Measurements from ENCODE around the gene LYST. TPM values are rescaled to one million over a fixed set of nuclear protein-coding genes. Genes with fewer than 3 reads are reported as not detected.
A peak's percentile ranks its signal among the peaks of the same experiment; 100 is the strongest.

The LYST gene
- polyA plus RNA-seq, 4 donors = 2.9 to 6.6 (median 5.0) TPM

- 88 to 97% (median 94%) methylated on average over 3 of the region's 3 CpGs for WGBS, 3 donors
- no peak overlapping the region for H3K4me3 ChIP-seq (ENCODE audit: low read depth in 1 of 3, low read length in 3 of 3)
- peaks cover 0 to 21% of the 10 kb centered on the region in 2 donors for H3K9me3 ChIP-seq (ENCODE audit: control insufficient read depth in 2 of 2, insufficient read depth in 1 of 2, low read depth in 1 of 2, low read length in 1 of 2)
- DNase-seq (no peak), FAIRE-seq (no peak)
- H3K4me1 ChIP-seq (ENCODE audit: control insufficient read depth in 3 of 3, insufficient read depth in 2 of 3, low read depth in 1 of 3, low read length in 2 of 3) = no peaks in the 10 kb centered on the region
- no peaks in the 10 kb centered on the region for H3K27me3 ChIP-seq (ENCODE audit: control insufficient read depth in 3 of 3, insufficient read depth in 3 of 3, low read length in 3 of 3)
- H3K27ac ChIP-seq (ENCODE audit: low read depth in 1 of 3, low read length in 2 of 3) = no peak overlapping the region
- H3K36me3 ChIP-seq (ENCODE audit: control insufficient read depth in 3 of 3, insufficient read depth in 2 of 3, low read depth in 1 of 3, low read length in 3 of 3) = peaks cover 4 to 9% (median 9%) of the 10 kb centered on the region in 3 donors
Measured at GRCh38 chr1:235669277-235669676, 197.4 kb downstream of the LYST start.

GRCh38 chr1:235663628-235664027, 203.1 kb downstream of the LYST start:
- Histone ChIP-seq H3K36me3 (ENCODE audit: control insufficient read depth in 3 of 3, insufficient read depth in 2 of 3, low read depth in 1 of 3, low read length in 3 of 3) (peaks cover 0 to 7% (median 3%) of the 10 kb centered on the region in 3 donors), H3K27me3 (ENCODE audit: control insufficient read depth in 3 of 3, insufficient read depth in 3 of 3, low read length in 3 of 3) (no peaks in the 10 kb centered on the region), H3K27ac (ENCODE audit: low read depth in 1 of 3, low read length in 2 of 3) (no peak overlapping the region), H3K4me3 (ENCODE audit: low read depth in 1 of 3, low read length in 3 of 3) (no peak overlapping the region), H3K9me3 (ENCODE audit: control insufficient read depth in 2 of 2, insufficient read depth in 1 of 2, low read depth in 1 of 2, low read length in 1 of 2) (no peaks in the 10 kb centered on the region), H3K4me1 (ENCODE audit: control insufficient read depth in 3 of 3, insufficient read depth in 2 of 3, low read depth in 1 of 3, low read length in 2 of 3) (no peaks in the 10 kb centered on the region)
- no peak for FAIRE-seq
- 89 to 92% (median 92%) methylated on average over 4 of the region's 4 CpGs for WGBS, 3 donors
- DNase-seq = no peak

GRCh38 chr1:235661568-235661967, 205.1 kb downstream of the LYST start:
- no peak for DNase-seq
- Histone ChIP-seq H3K4me3 (ENCODE audit: low read depth in 1 of 3, low read length in 3 of 3) (no peak overlapping the region), H3K27ac (ENCODE audit: low read depth in 1 of 3, low read length in 2 of 3) (no peak overlapping the region), H3K27me3 (ENCODE audit: control insufficient read depth in 3 of 3, insufficient read depth in 3 of 3, low read length in 3 of 3) (no peaks in the 10 kb centered on the region), H3K4me1 (ENCODE audit: control insufficient read depth in 3 of 3, insufficient read depth in 2 of 3, low read depth in 1 of 3, low read length in 2 of 3) (peaks cover 0 to 5% (median 0%) of the 10 kb centered on the region in 3 donors), H3K9me3 (ENCODE audit: control insufficient read depth in 2 of 2, insufficient read depth in 1 of 2, low read depth in 1 of 2, low read length in 1 of 2) (no peaks in the 10 kb centered on the region), H3K36me3 (ENCODE audit: control insufficient read depth in 3 of 3, insufficient read depth in 2 of 3, low read depth in 1 of 3, low read length in 3 of 3) (peaks cover 0 to 7% (median 3%) of the 10 kb centered on the region in 3 donors)
- 67 to 86% (median 83%) methylated on average over 2 of the region's 2 CpGs for WGBS, 3 donors
- FAIRE-seq = no peak

GRCh38 chr1:235659186-235659771, 207.4 kb downstream of the LYST start:
- 93 to 95% (median 95%) methylated on average over 14 of the region's 14 CpGs for WGBS, 3 donors
- Histone ChIP-seq H3K27ac (ENCODE audit: low read depth in 1 of 3, low read length in 2 of 3) (no peak overlapping the region), H3K27me3 (ENCODE audit: control insufficient read depth in 3 of 3, insufficient read depth in 3 of 3, low read length in 3 of 3) (no peaks in the 10 kb centered on the region), H3K36me3 (ENCODE audit: control insufficient read depth in 3 of 3, insufficient read depth in 2 of 3, low read depth in 1 of 3, low read length in 3 of 3) (peaks cover 0 to 4% (median 0%) of the 10 kb centered on the region in 3 donors), H3K4me1 (ENCODE audit: control insufficient read depth in 3 of 3, insufficient read depth in 2 of 3, low read depth in 1 of 3, low read length in 2 of 3) (peaks cover 0 to 5% (median 0%) of the 10 kb centered on the region in 3 donors), H3K4me3 (ENCODE audit: low read depth in 1 of 3, low read length in 3 of 3) (no peak overlapping the region), H3K9me3 (ENCODE audit: control insufficient read depth in 2 of 2, insufficient read depth in 1 of 2, low read depth in 1 of 2, low read length in 1 of 2) (no peaks in the 10 kb centered on the region)
- FAIRE-seq (no peak), DNase-seq (no peak)

- H3K27ac ChIP-seq (ENCODE audit: low read depth in 1 of 3, low read length in 2 of 3) = no peak overlapping the region
- H3K36me3 ChIP-seq (ENCODE audit: control insufficient read depth in 3 of 3, insufficient read depth in 2 of 3, low read depth in 1 of 3, low read length in 3 of 3) = peaks cover 0 to 2% (median 0%) of the 10 kb centered on the region in 3 donors
- peaks cover 0 to 5% (median 0%) of the 10 kb centered on the region in 3 donors for H3K4me1 ChIP-seq (ENCODE audit: control insufficient read depth in 3 of 3, insufficient read depth in 2 of 3, low read depth in 1 of 3, low read length in 2 of 3)
- no peak overlapping the region for H3K4me3 ChIP-seq (ENCODE audit: low read depth in 1 of 3, low read length in 3 of 3)
- DNase-seq = peak in 1 of 2 donors; percentile 24
- no peaks in the 10 kb centered on the region for H3K9me3 ChIP-seq (ENCODE audit: control insufficient read depth in 2 of 2, insufficient read depth in 1 of 2, low read depth in 1 of 2, low read length in 1 of 2)
- H3K27me3 ChIP-seq (ENCODE audit: control insufficient read depth in 3 of 3, insufficient read depth in 3 of 3, low read length in 3 of 3) = no peaks in the 10 kb centered on the region
- WGBS, 3 donors = 40 to 57% (median 51%) methylated on average over 5 of the region's 5 CpGs
- FAIRE-seq = no peak
Measured at GRCh38 chr1:235657747-235658526, 208.8 kb downstream of the LYST start.

GRCh38 chr1:235657269-235657668, 209.4 kb downstream of the LYST start:
- Histone ChIP-seq H3K36me3 (ENCODE audit: control insufficient read depth in 3 of 3, insufficient read depth in 2 of 3, low read depth in 1 of 3, low read length in 3 of 3) (no peaks in the 10 kb centered on the region), H3K4me3 (ENCODE audit: low read depth in 1 of 3, low read length in 3 of 3) (no peak overlapping the region), H3K4me1 (ENCODE audit: control insufficient read depth in 3 of 3, insufficient read depth in 2 of 3, low read depth in 1 of 3, low read length in 2 of 3) (peaks cover 0 to 5% (median 0%) of the 10 kb centered on the region in 3 donors), H3K9me3 (ENCODE audit: control insufficient read depth in 2 of 2, insufficient read depth in 1 of 2, low read depth in 1 of 2, low read length in 1 of 2) (no peaks in the 10 kb centered on the region), H3K27ac (ENCODE audit: low read depth in 1 of 3, low read length in 2 of 3) (no peak overlapping the region), H3K27me3 (ENCODE audit: control insufficient read depth in 3 of 3, insufficient read depth in 3 of 3, low read length in 3 of 3) (peaks cover 0 to 3% (median 2%) of the 10 kb centered on the region in 3 donors)
- 60 to 81% (median 79%) methylated on average over 5 of the region's 5 CpGs for WGBS, 3 donors
- no peak for FAIRE-seq
- no peak for DNase-seq

- H3K4me1 ChIP-seq (ENCODE audit: control insufficient read depth in 3 of 3, insufficient read depth in 2 of 3, low read depth in 1 of 3, low read length in 2 of 3) = peaks cover 3 to 8% (median 6%) of the 10 kb centered on the region in 3 donors
- peaks cover 0 to 18% (median 9%) of the 10 kb centered on the region in 3 donors for H3K27me3 ChIP-seq (ENCODE audit: control insufficient read depth in 3 of 3, insufficient read depth in 3 of 3, low read length in 3 of 3)
- FAIRE-seq (no peak), DNase-seq (no peak)
- no peaks in the 10 kb centered on the region for H3K36me3 ChIP-seq (ENCODE audit: control insufficient read depth in 3 of 3, insufficient read depth in 2 of 3, low read depth in 1 of 3, low read length in 3 of 3)
- no peaks in the 10 kb centered on the region for H3K9me3 ChIP-seq (ENCODE audit: control insufficient read depth in 2 of 2, insufficient read depth in 1 of 2, low read depth in 1 of 2, low read length in 1 of 2)
- no peak overlapping the region for H3K27ac ChIP-seq (ENCODE audit: low read depth in 1 of 3, low read length in 2 of 3)
- WGBS, 3 donors = 91 to 93% (median 92%) methylated on average over 11 of the region's 11 CpGs
- no peak overlapping the region for H3K4me3 ChIP-seq (ENCODE audit: low read depth in 1 of 3, low read length in 3 of 3)
Measured at GRCh38 chr1:235652364-235652763, 214.3 kb downstream of the LYST start.

- Histone ChIP-seq H3K27me3 (ENCODE audit: control insufficient read depth in 3 of 3, insufficient read depth in 3 of 3, low read length in 3 of 3) (peaks cover 0 to 18% (median 9%) of the 10 kb centered on the region in 3 donors), H3K4me1 (ENCODE audit: control insufficient read depth in 3 of 3, insufficient read depth in 2 of 3, low read depth in 1 of 3, low read length in 2 of 3) (peaks cover 3 to 8% (median 6%) of the 10 kb centered on the region in 3 donors), H3K9me3 (ENCODE audit: control insufficient read depth in 2 of 2, insufficient read depth in 1 of 2, low read depth in 1 of 2, low read length in 1 of 2) (no peaks in the 10 kb centered on the region), H3K36me3 (ENCODE audit: control insufficient read depth in 3 of 3, insufficient read depth in 2 of 3, low read depth in 1 of 3, low read length in 3 of 3) (no peaks in the 10 kb centered on the region), H3K27ac (ENCODE audit: low read depth in 1 of 3, low read length in 2 of 3) (peak overlapping the region in 1 of 3 donors; percentile 25), H3K4me3 (ENCODE audit: low read depth in 1 of 3, low read length in 3 of 3) (peak overlapping the region in 1 of 3 donors; percentile 53)
- 40 to 48% (median 40%) methylated on average over 10 of the region's 10 CpGs for WGBS, 3 donors
- DNase-seq (no peak), FAIRE-seq (no peak)
Measured at GRCh38 chr1:235651170-235651806, 215.4 kb downstream of the LYST start.

Data from small intestine (tissue), 7 donors.